ENCODE results near the gene HFE.
"Not testable (repeated sequence)": the region's sequence is repeated elsewhere in the genome, so short reads cannot be mapped to it uniquely, and the experiment has no call there.

HFE gene

GRCh38 chr6:26116267-26116666 is 29.0 kb downstream of the HFE start:
- DNase-seq (ENCODE audit: low read depth): no peak
- no peak overlapping the region for H3K4me3 ChIP-seq (ENCODE audit: low read depth, low read length)
- no peak for TF ChIP-seq CTCF (IDR thresholded peaks at IDR 0.05; ENCODE audit: low read depth, low read length, missing control alignments)

GRCh38 chr6:26118999-26119398 is 31.8 kb downstream of the HFE start:
- H3K4me3 ChIP-seq (ENCODE audit: low read depth, low read length): no peak overlapping the region
- DNase-seq (ENCODE audit: low read depth): no peak
- no peak for TF ChIP-seq CTCF (IDR thresholded peaks at IDR 0.05; ENCODE audit: low read depth, low read length, missing control alignments)

- DNase-seq (ENCODE audit: low read depth); H3K4me3 ChIP-seq (ENCODE audit: low read depth, low read length): not testable (repeated sequence)
Observed at GRCh38 chr6:26120115-26120514, 32.9 kb downstream of the HFE start.

- DNase-seq (ENCODE audit: low read depth): no peak
- no peak for TF ChIP-seq CTCF (IDR thresholded peaks at IDR 0.05; ENCODE audit: low read depth, low read length, missing control alignments)
- H3K4me3 ChIP-seq (ENCODE audit: low read depth, low read length): no peak overlapping the region
Observed at GRCh38 chr6:26120807-26121140, 33.5 kb downstream of the HFE start.

- DNase-seq (ENCODE audit: low read depth): no peak
- H3K4me3 ChIP-seq (ENCODE audit: low read depth, low read length): no peak overlapping the region; the same call in 1 of the 2 replicates
- no peak for TF ChIP-seq CTCF (IDR thresholded peaks at IDR 0.05; ENCODE audit: low read depth, low read length, missing control alignments)
Observed at GRCh38 chr6:26121141-26122004, 34.1 kb downstream of the HFE start.

- H3K4me3 ChIP-seq (ENCODE audit: low read depth, low read length): peak overlapping the region; percentile 57; the same call in 1 of the 2 replicates
- TF ChIP-seq CTCF (IDR thresholded peaks at IDR 0.05; ENCODE audit: low read depth, low read length, missing control alignments): no peak
- no peak for DNase-seq (ENCODE audit: low read depth)
Observed at GRCh38 chr6:26122005-26122388, 34.8 kb downstream of the HFE start.

GRCh38 chr6:26122402-26122792 is 35.2 kb downstream of the HFE start:
- TF ChIP-seq CTCF (IDR thresholded peaks at IDR 0.05; ENCODE audit: low read depth, low read length, missing control alignments): no peak
- no peak for DNase-seq (ENCODE audit: low read depth)
- H3K4me3 ChIP-seq (ENCODE audit: low read depth, low read length): peak overlapping the region; percentile 57

Data from GM12864 (cell line).